Liver (tissue), 9 donors: Measurements from ENCODE around the gene IL12RB1. TPM values are rescaled to one million over a fixed set of nuclear protein-coding genes. Genes with fewer than 3 reads are reported as not detected.

Experiments used
- DNase-seq: peaks from one replicate; pipeline ENCODE4 v3.0.0-alpha.2; 2017; ENCODE audit warnings: low spot score
- H3K27ac ChIP-seq, 2 donors: one replicate each; pipeline ENCODE4 v1.7.0; 2013; ENCODE audit warnings: inconsistent platforms in 2 of 2, low read length in 2 of 2, control low read depth in 1 of 2, low read depth in 1 of 2, mild to moderate bottlenecking in 1 of 2
- H3K27me3 ChIP-seq, 4 donors: one replicate each; pipeline versions ENCODE4 v1.6.1 to v1.7.0; 2013; ENCODE audit warnings: low read length in 3 of 4, inconsistent platforms in 1 of 4, mild to moderate bottlenecking in 1 of 4, moderate library complexity in 1 of 4; ENCODE audit not compliant: control insufficient read depth in 4 of 4, insufficient read depth in 4 of 4
- H3K36me3 ChIP-seq, 4 donors: one replicate each; pipeline versions ENCODE4 v1.6.1 to v1.7.0; 2013; ENCODE audit warnings: low read length in 3 of 4, mild to moderate bottlenecking in 3 of 4, low read depth in 1 of 4, moderate library complexity in 1 of 4; ENCODE audit not compliant: control insufficient read depth in 4 of 4, insufficient read depth in 3 of 4
- H3K4me1 ChIP-seq, 4 donors: one replicate each; pipeline versions ENCODE4 v1.6.1 to v1.7.0; 2013; ENCODE audit warnings: low read length in 3 of 4, mild to moderate bottlenecking in 3 of 4, moderate library complexity in 1 of 4; ENCODE audit not compliant: control insufficient read depth in 4 of 4, insufficient read depth in 4 of 4
- H3K4me3 ChIP-seq, 3 donors: one replicate each; pipeline versions ENCODE4 v1.6.1 to v1.7.0; 2013; ENCODE audit warnings: low read length in 3 of 3, control low read depth in 1 of 3, low read depth in 1 of 3, mild to moderate bottlenecking in 1 of 3
- H3K9ac ChIP-seq, 2 donors: one replicate each; pipeline ENCODE4 v1.7.0; 2013; ENCODE audit warnings: low read length in 2 of 2, mild to moderate bottlenecking in 2 of 2, moderate library complexity in 2 of 2, control low read depth in 1 of 2, low read depth in 1 of 2
- H3K9me3 ChIP-seq, 4 donors: one replicate each; pipeline versions ENCODE4 v1.6.1 to v1.7.0; 2013; ENCODE audit warnings: low read length in 3 of 4; ENCODE audit not compliant: control insufficient read depth in 4 of 4
- CTCF ChIP-seq: fragments of 150-350 bp; IDR thresholded peaks from 2 replicates; pipeline ENCODE4 v1.5.1; 2017; ENCODE audit warnings: improper control_type of control experiment, low read depth, low read length; ENCODE audit not compliant: missing input control
- FOXA2 ChIP-seq: IDR thresholded peaks from 2 replicates; pipeline ENCODE4 v1.6.1; 2016; ENCODE audit warnings: antibody characterized with exemption
- GABPA ChIP-seq, 2 donors: IDR thresholded peaks in 1 of 2; conservative IDR thresholded peaks in 1 of 2; 2 replicates each; pipeline ENCODE4 v1.6.1; 2016; ENCODE audit warnings: antibody characterized with exemption in 2 of 2, mild to moderate bottlenecking in 1 of 2, moderate library complexity in 1 of 2
- HNF4A ChIP-seq, 2 donors: conservative IDR thresholded peaks; 2 replicates each; pipeline ENCODE4 v1.6.1; 2016; ENCODE audit warnings: antibody characterized with exemption in 2 of 2, mild to moderate bottlenecking in 2 of 2
- HNF4G ChIP-seq: IDR thresholded peaks from 2 replicates; pipeline ENCODE4 v1.6.1; 2016; ENCODE audit warnings: antibody characterized with exemption
- JUND ChIP-seq, 2 donors: IDR thresholded peaks; 2 replicates each; pipeline ENCODE4 v1.6.1; 2016; ENCODE audit warnings: antibody characterized with exemption in 2 of 2
- MAX ChIP-seq: IDR thresholded peaks from 2 replicates; pipeline ENCODE4 v1.6.1; 2016; ENCODE audit warnings: antibody characterized with exemption
- RAD21 ChIP-seq, 2 donors: IDR thresholded peaks; 2 replicates each; pipeline ENCODE4 v1.6.1; 2016; ENCODE audit warnings: antibody characterized with exemption in 2 of 2, mild to moderate bottlenecking in 2 of 2
- RXRA ChIP-seq, 2 donors: IDR thresholded peaks; 2 replicates each; pipeline ENCODE4 v1.6.1; 2017 to 2018; ENCODE audit warnings: antibody characterized with exemption in 2 of 2, mild to moderate bottlenecking in 1 of 2
- SP1 ChIP-seq: IDR thresholded peaks from 2 replicates; pipeline ENCODE4 v1.6.1; 2018; ENCODE audit warnings: antibody characterized with exemption, mild to moderate bottlenecking
- TAF1 ChIP-seq: conservative IDR thresholded peaks from 2 replicates; pipeline ENCODE4 v1.6.1; 2016; ENCODE audit warnings: antibody characterized with exemption, mild to moderate bottlenecking
- YY1 ChIP-seq: IDR thresholded peaks from 2 replicates; pipeline ENCODE4 v1.6.1; 2016; ENCODE audit warnings: antibody characterized with exemption, mild to moderate bottlenecking
- WGBS: extraction: QIAGEN DNeasy Blood & Tissue Kit; methylation state at CpG from one replicate; pipeline ENCODE4 v1.1.7; 2013; 5-methylcytosine and 5-hydroxymethylcytosine counted together
- polyA plus RNA-seq, 2 donors: library from polyadenylated mRNA; stranded (reverse) in 1 of 2; unstranded in 1 of 2; fragments of 200-250 nt in 1 of 2; fragments of >200 nt in 1 of 2; fragmentation: Nextera tagmentation in 1 of 2; extraction: Ambion mirVana in 1 of 2; gene quantifications; one replicate each; pipeline versions ENCODE4 v1.2.1 to v1.2.3, GENCODE V29; 2013 to 2015
- total RNA-seq, 2 donors: library from RNA; depleted of rRNA; stranded (reverse); fragments of >200 nt; gene quantifications; one replicate each; pipeline ENCODE4 v1.2.3, GENCODE V29; 2014
- TF ChIP-seq, protein P1 (sequence below): IDR thresholded peaks from 2 replicates; pipeline ENCODE4 v1.6.1; 2016; ENCODE audit warnings: antibody characterized with exemption
- TF ChIP-seq, protein P2 (sequence below): IDR thresholded peaks from 2 replicates; pipeline ENCODE4 v1.6.1; 2016; ENCODE audit warnings: antibody characterized with exemption
- donor health status: healthy.
- donor health status: healthy.
- donor health status: healthy.
- donor health status: healthy.
- donor health status: healthy.

The IL12RB1 gene
- total and polyA plus RNA-seq, 4 donors: 0.43 to 2.4 (median 1.1) TPM

DNA sequence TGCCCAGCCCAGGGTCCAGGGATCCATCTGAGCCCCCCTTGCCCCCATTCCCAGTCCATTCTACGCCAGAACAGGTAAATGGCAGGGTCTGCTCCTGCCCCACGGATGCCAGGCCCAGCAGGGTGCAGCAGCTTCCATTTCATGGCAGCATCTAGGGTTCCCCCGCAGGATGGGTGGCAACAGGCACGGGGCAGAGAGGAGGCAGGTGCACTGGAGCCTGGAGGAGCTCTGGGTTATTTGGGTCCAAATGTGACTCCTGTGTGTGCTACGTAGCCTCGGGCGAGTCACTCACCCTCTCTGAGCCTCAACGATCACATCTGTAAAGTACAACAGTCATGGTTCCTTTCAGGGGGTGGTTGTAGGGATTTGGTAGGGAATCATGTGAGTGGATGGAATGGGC lies 27.4 kb downstream of the IL12RB1 start:
- WGBS: 63% methylated on average over 8 of the region's 8 CpGs

GRCh38 chr19:18058208-18059009 lies 28.3 kb downstream of the IL12RB1 start:
- peak overlapping the region; percentile 76 to 82 for H3K27ac ChIP-seq
- DNase-seq: peak; percentile 84
- no peak for TF ChIP-seq JUND (IDR thresholded peaks at IDR 0.05)
- peak; percentile 84 for TF ChIP-seq CTCF
- peak in 1 of 2 donors; percentile 17 for TF ChIP-seq RXRA (IDR thresholded peaks at IDR 0.05)
- peak; percentile 96 to 98 for TF ChIP-seq RAD21 (IDR thresholded peaks at IDR 0.05)
- WGBS: 8% methylated on average over 34 of the region's 34 CpGs
- no peaks in the 10 kb centered on the region for H3K36me3 ChIP-seq
- peak overlapping the region in 1 of 3 donors; percentile 9 for H3K4me3 ChIP-seq
- no peaks in the 10 kb centered on the region for H3K9me3 ChIP-seq
- peaks cover 7 to 19% (median 12%) of the 10 kb centered on the region in 4 donors for H3K4me1 ChIP-seq
- H3K9ac ChIP-seq: peak overlapping the region in 1 of 2 donors; percentile 22
- no peaks in the 10 kb centered on the region for H3K27me3 ChIP-seq

More for the DNA sequence above, 27.4 kb downstream of the IL12RB1 start:
- H3K4me3 ChIP-seq: no peak overlapping the region
- H3K9ac ChIP-seq: no peak overlapping the region
- no peaks in the 10 kb centered on the region for H3K27me3 ChIP-seq
- H3K27ac ChIP-seq: no peak overlapping the region
- H3K9me3 ChIP-seq: no peaks in the 10 kb centered on the region
- DNase-seq: no peak
- TF ChIP-seq RAD21 (IDR thresholded peaks at IDR 0.05) (no peak), YY1 (no peak), HNF4A (conservative IDR thresholded peaks at IDR 0.05) (no peak), FOXA2 (no peak)
- H3K4me1 ChIP-seq: peaks cover 7 to 17% (median 12%) of the 10 kb centered on the region in 4 donors
- H3K36me3 ChIP-seq: no peaks in the 10 kb centered on the region

DNA sequence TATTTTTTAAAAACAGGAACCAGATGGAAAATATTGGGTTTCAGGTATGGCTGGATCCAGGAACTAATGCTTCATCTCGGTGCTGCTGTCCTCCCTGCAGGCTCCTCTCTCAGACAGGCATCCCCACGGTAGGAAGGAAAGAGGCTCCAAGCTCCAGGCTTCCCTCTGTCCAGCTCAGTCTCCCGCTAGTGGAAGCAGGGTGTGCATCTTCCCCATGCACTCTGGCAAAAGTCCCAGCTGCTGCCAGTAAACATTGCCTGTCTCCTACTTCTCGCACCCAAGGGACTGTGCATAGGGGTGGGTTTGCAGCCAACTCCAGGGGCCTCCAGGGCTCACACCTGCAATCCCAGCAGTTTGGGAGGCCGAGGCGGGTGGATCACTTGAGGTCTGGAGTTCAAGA lies 29.2 kb downstream of the IL12RB1 start:
- Histone ChIP-seq H3K36me3 (no peaks in the 10 kb centered on the region), H3K27me3 (no peaks in the 10 kb centered on the region), H3K27ac (peak overlapping the region; percentile 76 to 82), H3K9ac (peak overlapping the region in 1 of 2 donors; percentile 22), H3K4me1 (peaks cover 7 to 25% (median 15%) of the 10 kb centered on the region in 4 donors), H3K9me3 (no peaks in the 10 kb centered on the region), H3K4me3 (no peak overlapping the region)
- TF ChIP-seq RAD21 (IDR thresholded peaks at IDR 0.05) (peak; percentile 10 to 55), SP1 (no peak)
- 52% methylated on average over 6 of the region's 6 CpGs for WGBS
- no peak for DNase-seq

DNA sequence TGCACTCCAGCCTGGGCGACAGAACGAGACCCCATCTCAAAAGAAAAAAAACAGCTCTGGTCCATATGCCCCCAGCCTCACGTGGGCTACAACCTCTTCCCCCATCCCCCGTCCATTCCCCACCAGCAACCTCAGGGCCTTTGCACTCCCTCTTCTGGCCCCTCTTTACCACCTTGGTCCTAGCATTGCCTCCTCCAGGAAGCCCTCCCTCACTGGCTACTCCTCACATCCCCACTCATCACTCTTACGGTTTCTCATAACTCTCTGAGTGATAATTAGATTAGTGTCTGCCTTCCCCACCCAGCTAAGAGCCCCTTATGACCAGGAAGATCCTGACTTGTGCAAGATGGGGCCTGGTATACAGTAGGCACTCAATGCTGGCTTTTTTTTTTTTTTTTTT lies 30.8 kb downstream of the IL12RB1 start:
- H3K27ac ChIP-seq: peak overlapping the region in 1 of 2 donors; percentile 12
- DNase-seq: no peak
- WGBS: 93% methylated on average over 5 of the region's 5 CpGs
- no peaks in the 10 kb centered on the region for H3K9me3 ChIP-seq
- no peak overlapping the region for H3K4me3 ChIP-seq
- no peaks in the 10 kb centered on the region for H3K27me3 ChIP-seq
- H3K36me3 ChIP-seq: no peaks in the 10 kb centered on the region
- peaks cover 7 to 27% (median 18%) of the 10 kb centered on the region in 4 donors for H3K4me1 ChIP-seq
- H3K9ac ChIP-seq: no peak overlapping the region
- TF ChIP-seq CTCF (no peak), RXRA (IDR thresholded peaks at IDR 0.05) (no peak), RAD21 (IDR thresholded peaks at IDR 0.05) (no peak), FOXA2 (no peak), YY1 (no peak), SP1 (no peak), TAF1 (no peak), GABPA (IDR thresholded peaks at IDR 0.05 in 1 of 2, conservative IDR thresholded peaks at IDR 0.05 in 1 of 2) (no peak), MAX (no peak), HNF4G (no peak), JUND (IDR thresholded peaks at IDR 0.05) (no peak)
- TF ChIP-seq, protein P1, sequence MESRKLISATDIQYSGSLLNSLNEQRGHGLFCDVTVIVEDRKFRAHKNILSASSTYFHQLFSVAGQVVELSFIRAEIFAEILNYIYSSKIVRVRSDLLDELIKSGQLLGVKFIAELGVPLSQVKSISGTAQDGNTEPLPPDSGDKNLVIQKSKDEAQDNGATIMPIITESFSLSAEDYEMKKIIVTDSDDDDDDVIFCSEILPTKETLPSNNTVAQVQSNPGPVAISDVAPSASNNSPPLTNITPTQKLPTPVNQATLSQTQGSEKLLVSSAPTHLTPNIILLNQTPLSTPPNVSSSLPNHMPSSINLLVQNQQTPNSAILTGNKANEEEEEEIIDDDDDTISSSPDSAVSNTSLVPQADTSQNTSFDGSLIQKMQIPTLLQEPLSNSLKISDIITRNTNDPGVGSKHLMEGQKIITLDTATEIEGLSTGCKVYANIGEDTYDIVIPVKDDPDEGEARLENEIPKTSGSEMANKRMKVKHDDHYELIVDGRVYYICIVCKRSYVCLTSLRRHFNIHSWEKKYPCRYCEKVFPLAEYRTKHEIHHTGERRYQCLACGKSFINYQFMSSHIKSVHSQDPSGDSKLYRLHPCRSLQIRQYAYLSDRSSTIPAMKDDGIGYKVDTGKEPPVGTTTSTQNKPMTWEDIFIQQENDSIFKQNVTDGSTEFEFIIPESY: no peak
- TF ChIP-seq, protein P2, sequence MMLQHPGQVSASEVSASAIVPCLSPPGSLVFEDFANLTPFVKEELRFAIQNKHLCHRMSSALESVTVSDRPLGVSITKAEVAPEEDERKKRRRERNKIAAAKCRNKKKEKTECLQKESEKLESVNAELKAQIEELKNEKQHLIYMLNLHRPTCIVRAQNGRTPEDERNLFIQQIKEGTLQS: no peak
